HL-60 (cell line): ENCODE data around the gene AMOT.

Experiments
- POLR2AphosphoS5 ChIP-seq: IDR thresholded peaks from 2 replicates; pipeline ENCODE4 v1.6.1; 2012; ENCODE audit warnings: low read depth
- TF ChIP-seq, protein P1 (sequence below): IDR thresholded peaks from one replicate; pipeline ENCODE4 v1.5.1; 2011; ENCODE audit warnings: low read length, control low read depth, inconsistent platforms; ENCODE audit not compliant: insufficient read depth
- TF ChIP-seq, protein P2 (sequence below): IDR thresholded peaks from 2 replicates; pipeline ENCODE4 v1.6.1; 2012; ENCODE audit warnings: low read depth; ENCODE audit not compliant: insufficient replicate concordance

DNA sequence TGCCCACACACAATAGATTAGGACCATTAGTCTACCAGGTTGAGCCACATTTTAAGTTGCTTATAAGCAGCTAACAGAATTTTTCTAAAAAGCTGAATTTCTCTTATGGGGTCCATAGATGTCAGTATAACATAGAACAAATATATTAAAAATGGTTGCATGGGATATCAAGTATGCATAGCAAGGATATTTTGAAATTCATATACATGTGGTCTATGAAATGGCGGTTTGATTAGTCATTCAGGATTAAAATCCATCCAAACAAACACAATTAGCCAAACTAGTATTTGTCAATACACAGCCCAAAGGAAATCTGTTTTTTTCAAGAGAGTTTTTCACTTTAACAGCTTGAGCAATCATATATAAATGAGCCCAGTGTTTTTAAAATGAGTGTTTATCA is 33.5 kb upstream of the AMOT start:
- no peak for TF ChIP-seq POLR2AphosphoS5
- TF ChIP-seq, protein P1, sequence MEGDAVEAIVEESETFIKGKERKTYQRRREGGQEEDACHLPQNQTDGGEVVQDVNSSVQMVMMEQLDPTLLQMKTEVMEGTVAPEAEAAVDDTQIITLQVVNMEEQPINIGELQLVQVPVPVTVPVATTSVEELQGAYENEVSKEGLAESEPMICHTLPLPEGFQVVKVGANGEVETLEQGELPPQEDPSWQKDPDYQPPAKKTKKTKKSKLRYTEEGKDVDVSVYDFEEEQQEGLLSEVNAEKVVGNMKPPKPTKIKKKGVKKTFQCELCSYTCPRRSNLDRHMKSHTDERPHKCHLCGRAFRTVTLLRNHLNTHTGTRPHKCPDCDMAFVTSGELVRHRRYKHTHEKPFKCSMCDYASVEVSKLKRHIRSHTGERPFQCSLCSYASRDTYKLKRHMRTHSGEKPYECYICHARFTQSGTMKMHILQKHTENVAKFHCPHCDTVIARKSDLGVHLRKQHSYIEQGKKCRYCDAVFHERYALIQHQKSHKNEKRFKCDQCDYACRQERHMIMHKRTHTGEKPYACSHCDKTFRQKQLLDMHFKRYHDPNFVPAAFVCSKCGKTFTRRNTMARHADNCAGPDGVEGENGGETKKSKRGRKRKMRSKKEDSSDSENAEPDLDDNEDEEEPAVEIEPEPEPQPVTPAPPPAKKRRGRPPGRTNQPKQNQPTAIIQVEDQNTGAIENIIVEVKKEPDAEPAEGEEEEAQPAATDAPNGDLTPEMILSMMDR, result no peak
- TF ChIP-seq, protein P2, sequence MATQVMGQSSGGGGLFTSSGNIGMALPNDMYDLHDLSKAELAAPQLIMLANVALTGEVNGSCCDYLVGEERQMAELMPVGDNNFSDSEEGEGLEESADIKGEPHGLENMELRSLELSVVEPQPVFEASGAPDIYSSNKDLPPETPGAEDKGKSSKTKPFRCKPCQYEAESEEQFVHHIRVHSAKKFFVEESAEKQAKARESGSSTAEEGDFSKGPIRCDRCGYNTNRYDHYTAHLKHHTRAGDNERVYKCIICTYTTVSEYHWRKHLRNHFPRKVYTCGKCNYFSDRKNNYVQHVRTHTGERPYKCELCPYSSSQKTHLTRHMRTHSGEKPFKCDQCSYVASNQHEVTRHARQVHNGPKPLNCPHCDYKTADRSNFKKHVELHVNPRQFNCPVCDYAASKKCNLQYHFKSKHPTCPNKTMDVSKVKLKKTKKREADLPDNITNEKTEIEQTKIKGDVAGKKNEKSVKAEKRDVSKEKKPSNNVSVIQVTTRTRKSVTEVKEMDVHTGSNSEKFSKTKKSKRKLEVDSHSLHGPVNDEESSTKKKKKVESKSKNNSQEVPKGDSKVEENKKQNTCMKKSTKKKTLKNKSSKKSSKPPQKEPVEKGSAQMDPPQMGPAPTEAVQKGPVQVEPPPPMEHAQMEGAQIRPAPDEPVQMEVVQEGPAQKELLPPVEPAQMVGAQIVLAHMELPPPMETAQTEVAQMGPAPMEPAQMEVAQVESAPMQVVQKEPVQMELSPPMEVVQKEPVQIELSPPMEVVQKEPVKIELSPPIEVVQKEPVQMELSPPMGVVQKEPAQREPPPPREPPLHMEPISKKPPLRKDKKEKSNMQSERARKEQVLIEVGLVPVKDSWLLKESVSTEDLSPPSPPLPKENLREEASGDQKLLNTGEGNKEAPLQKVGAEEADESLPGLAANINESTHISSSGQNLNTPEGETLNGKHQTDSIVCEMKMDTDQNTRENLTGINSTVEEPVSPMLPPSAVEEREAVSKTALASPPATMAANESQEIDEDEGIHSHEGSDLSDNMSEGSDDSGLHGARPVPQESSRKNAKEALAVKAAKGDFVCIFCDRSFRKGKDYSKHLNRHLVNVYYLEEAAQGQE, result no peak
